K562 (cell line): ENCODE measurements around the gene GMPR. TPM values are rescaled to one million over a fixed set of nuclear protein-coding genes. Genes with fewer than 3 reads are reported as not detected.

Source experiments
- ATAC-seq: fragments of 200-7000 bp; cut with Tn5 transposase; 3 replicates; pipeline ENCODE4 v1.9.1; 2020; ENCODE audit warnings: moderate library complexity
- BruUV-seq: library from RNA; stranded (reverse); fragments of 400-500 nt; replicated peaks from 2 replicates; lab custom pipeline; 2021; lab: Mats Ljungman, UMichigan
- CTCF ChIA-PET: fragments of 300-600 bp; formaldehyde crosslinking; extraction: SDS; loops from one replicate; lab custom pipeline; 2021; ENCODE audit warnings: low intra/inter-chr PET ratio; lab: Yijun Ruan, JAX
- POLR2A ChIA-PET: fragments of 300-600, 350-650 bp; sonication (Branson Sonifier 250); formaldehyde crosslinking; extraction: SDS; loops from one replicate; lab custom pipeline; 2021; ENCODE audit warnings: antibody characterized with exemption, inconsistent platforms; lab: Yijun Ruan, JAX
- DNase-seq, 4 experiments: peaks; one replicate each; pipeline versions ENCODE4 v3.0.0 to v3.0.0-alpha.2; 2011 to 2018; ENCODE audit warnings: low spot score in 3 of 4, mixed read lengths in 3 of 4; ENCODE audit errors: extremely low read depth in 1 of 4
- FAIRE-seq: peaks from 2 replicates; lab custom pipeline; 2011; peaks lifted over from hg19 to GRCh38; lab: Jason Lieb, UNC
- H2AFZ ChIP-seq: 2 replicates; pipeline ENCODE4 v1.6.0; 2011; ENCODE audit warnings: low read depth, low read length, control low read depth, inconsistent platforms
- H3K27ac ChIP-seq: fragments of 200-600 bp; 3 replicates; pipeline ENCODE4 v1.8.0; 2011; ENCODE audit warnings: low read depth, mild to moderate bottlenecking, control low read depth, inconsistent platforms, low read length, moderate library complexity, mixed read lengths; ENCODE audit errors: extremely low read depth
- H3K27me3 ChIP-seq, 2 experiments: fragments of 300-600 bp in 1 of 2; 2 replicates in 1 of 2; 3 replicates in 1 of 2; pipeline versions ENCODE4 v1.6.0 to v1.8.0; 2011; ENCODE audit warnings: inconsistent platforms in 2 of 2, low read length in 2 of 2, mild to moderate bottlenecking in 1 of 2, mixed read lengths in 1 of 2, moderate library complexity in 1 of 2; ENCODE audit not compliant: control insufficient read depth in 2 of 2, insufficient read depth in 2 of 2
- H3K36me3 ChIP-seq: fragments of 300-600 bp; 3 replicates; pipeline ENCODE4 v1.8.0; 2011; ENCODE audit warnings: mild to moderate bottlenecking, low read length, inconsistent platforms; ENCODE audit not compliant: control insufficient read depth, insufficient read depth
- H3K4me1 ChIP-seq, 2 experiments: fragments of 200-600 bp in 1 of 2; replicated peaks in 1 of 2; 2 replicates in 1 of 2; 3 replicates in 1 of 2; pipeline versions ENCODE4 v1.5.1 to v1.8.0; 2011; ENCODE audit warnings: inconsistent platforms in 2 of 2, low read length in 2 of 2, mild to moderate bottlenecking in 1 of 2, mixed read lengths in 1 of 2, moderate library complexity in 1 of 2; ENCODE audit not compliant: control insufficient read depth in 2 of 2, insufficient read depth in 2 of 2
- H3K4me2 ChIP-seq: 2 replicates; pipeline ENCODE4 v1.6.1; 2011; ENCODE audit warnings: low read length, control low read depth, inconsistent platforms, mixed read lengths; ENCODE audit not compliant: insufficient read depth
- H3K4me3 ChIP-seq: fragments of 200-600 bp; sonication (generic), shearing (Covaris generic); 2 replicates; pipeline ENCODE4 v1.5.1; 2016; ENCODE audit warnings: control low read depth, inconsistent platforms
- H3K79me2 ChIP-seq: fragments of 200-600 bp; 3 replicates; pipeline ENCODE4 v1.8.0; 2011; ENCODE audit warnings: low read length, inconsistent platforms; ENCODE audit not compliant: control insufficient read depth, insufficient read depth
- H3K9ac ChIP-seq, 2 experiments: 2 replicates each; pipeline versions ENCODE4 v1.6.0 to v1.6.1; 2011; ENCODE audit warnings: low read depth in 2 of 2, low read length in 2 of 2, control low read depth in 1 of 2, inconsistent platforms in 1 of 2, mild to moderate bottlenecking in 1 of 2, mixed read lengths in 1 of 2; ENCODE audit not compliant: insufficient read depth in 1 of 2
- H3K9me1 ChIP-seq: one replicate; pipeline ENCODE4 v1.6.0; 2011; ENCODE audit warnings: inconsistent platforms, mild to moderate bottlenecking, low read length, moderate library complexity; ENCODE audit not compliant: control insufficient read depth, insufficient read depth
- H3K9me3 ChIP-seq: replicated peaks from 2 replicates; pipeline ENCODE4 v1.5.1; 2011; ENCODE audit warnings: low read depth, low read length, inconsistent platforms; ENCODE audit not compliant: control insufficient read depth, insufficient read depth
- H4K20me1 ChIP-seq: replicated peaks from 2 replicates; pipeline ENCODE4 v1.6.1; 2011; ENCODE audit warnings: low read length, inconsistent platforms, mixed read lengths; ENCODE audit not compliant: control insufficient read depth, insufficient read depth
- WGBS: fragments of 100-300 bp; shearing (Covaris generic); methylation state at CpG from one replicate; pipeline ENCODE4 v1.1.6; 2016; ENCODE audit warnings: low coverage, mixed read lengths; ENCODE audit not compliant: insufficient coverage; ENCODE audit errors: missing lambda C conversion rate; 5-methylcytosine and 5-hydroxymethylcytosine counted together
- in situ Hi-C: fragments of 300-500 bp; cut with MboI; formaldehyde crosslinking; loops from 4 replicates; pipeline ENCODE4 v1.15.0; 2018; ENCODE audit warnings: inconsistent platforms, mixed read lengths
- intact Hi-C: fragments of 100-400 bp; cut with micrococcal nuclease; formaldehyde crosslinking; loops from 2 replicates; pipeline ENCODE4 v1.14.2; 2022
- polyA plus RNA-seq, 8 experiments: library from polyadenylated mRNA; depleted of rRNA in 4 of 8; stranded (reverse) in 5 of 8; unstranded in 3 of 8; fragments of >200 nt; fragmentation: Nextera tagmentation in 2 of 8; fragmentation: Illumina TruSeq in 1 of 8; extraction: Ambion mirVana in 2 of 8; extraction: Trizol in 1 of 8; gene quantifications; 2 replicates each; pipeline versions ENCODE4 v1.2.1 to v1.2.3, GENCODE V29; 2011 to 2014; ENCODE audit warnings: inconsistent platforms in 1 of 8, missing spikeins in 1 of 8
- total RNA-seq, 7 experiments: library from RNA; depleted of rRNA in 6 of 7; stranded (reverse); fragments of >200 nt in 6 of 7; fragmentation: Illumina TruSeq in 2 of 7; extraction: Trizol in 2 of 7; gene quantifications; 2 replicates each; pipeline versions ENCODE4 v1.2.1 to v1.2.3, GENCODE V29; 2011 to 2021; ENCODE audit warnings: low replicate concordance in 1 of 7
- TF ChIP-seq, protein P1 (sequence below), 3 experiments: IDR thresholded peaks in 2 of 3; conservative IDR thresholded peaks in 1 of 3; 2 replicates each; pipeline ENCODE4 v1.5.1; 2011 to 2012; ENCODE audit warnings: low read length in 3 of 3, mild to moderate bottlenecking in 3 of 3, control low read depth in 2 of 3, improper control_type of control experiment in 1 of 3, inconsistent platforms in 1 of 3, low read depth in 1 of 3, mixed read lengths in 1 of 3, moderate library complexity in 1 of 3; ENCODE audit not compliant: insufficient read depth in 2 of 3
- TF ChIP-seq, protein P2 (sequence below): fragments of 450-650 bp; IDR thresholded peaks from 2 replicates; pipeline ENCODE4 v1.6.1; 2017; ENCODE audit warnings: antibody characterized with exemption, mild to moderate bottlenecking

Gene GMPR
- total and polyA plus RNA-seq, 9 of the 15 experiments (the other 6 are each of a cell fraction or from before 2014, with no cell fraction given) = 34.6 to 83.7 (median 49.8) TPM

DNA sequence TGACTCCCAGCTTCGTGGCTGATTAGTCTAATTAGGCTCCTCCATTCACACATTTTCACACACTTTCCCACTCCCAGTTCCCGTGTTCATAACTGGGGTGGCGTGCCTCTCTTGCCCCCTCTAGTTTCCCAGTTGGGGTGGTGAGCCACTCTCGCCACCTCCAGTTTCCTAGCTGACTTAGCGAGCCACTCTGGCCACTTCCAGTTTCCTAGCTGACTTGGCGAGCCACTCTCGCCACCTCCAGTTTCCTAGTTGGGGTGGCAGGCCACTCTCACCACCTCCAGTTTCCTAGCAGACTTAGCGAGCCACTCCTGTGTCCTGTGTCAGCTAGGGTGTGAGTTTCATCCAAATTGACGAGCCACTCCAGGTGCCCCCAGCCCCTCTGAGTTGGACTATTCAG lies 7.4 kb upstream of the GMPR start:
- POLR2A ChIA-PET = interaction anchor here (0.6 to 3.0 kb wide), 8 partner anchors 8 to 100 kb away, joined by 3 to 32 read pairs (median 5); partner anchors contain the start of gene GMPR
- H3K36me3 ChIP-seq = no peaks in the 10 kb centered on the region
- FAIRE-seq = no peak
- peak overlapping the region; percentile 80 for H2AFZ ChIP-seq
- peak overlapping the region in 1 of 2 experiments; percentile 15; a peak in 1 of 4 replicates for H3K9ac ChIP-seq
- H3K4me3 ChIP-seq = no peak overlapping the region
- peaks cover 24 to 48% of the 10 kb centered on the region in 2 experiments for H3K4me1 ChIP-seq
- intact Hi-C loops = no loop called here
- peaks cover 1% of the 10 kb centered on the region for H3K9me3 ChIP-seq
- in situ Hi-C loops = no loop called here
- no TSS peak for BruUV-seq
- no peaks in the 10 kb centered on the region for H3K9me1 ChIP-seq
- H3K27me3 ChIP-seq = no peaks in the 10 kb centered on the region
- H3K27ac ChIP-seq = no peak overlapping the region
- no peak overlapping the region for H3K4me2 ChIP-seq
- no peaks in the 10 kb centered on the region for H4K20me1 ChIP-seq
- no peak for ATAC-seq
- WGBS = 81% methylated on average over 9 of the region's 9 CpGs
- no peaks in the 10 kb centered on the region for H3K79me2 ChIP-seq
- CTCF ChIA-PET = no interaction called here
- DNase-seq = no peak
- TF ChIP-seq, protein P1, sequence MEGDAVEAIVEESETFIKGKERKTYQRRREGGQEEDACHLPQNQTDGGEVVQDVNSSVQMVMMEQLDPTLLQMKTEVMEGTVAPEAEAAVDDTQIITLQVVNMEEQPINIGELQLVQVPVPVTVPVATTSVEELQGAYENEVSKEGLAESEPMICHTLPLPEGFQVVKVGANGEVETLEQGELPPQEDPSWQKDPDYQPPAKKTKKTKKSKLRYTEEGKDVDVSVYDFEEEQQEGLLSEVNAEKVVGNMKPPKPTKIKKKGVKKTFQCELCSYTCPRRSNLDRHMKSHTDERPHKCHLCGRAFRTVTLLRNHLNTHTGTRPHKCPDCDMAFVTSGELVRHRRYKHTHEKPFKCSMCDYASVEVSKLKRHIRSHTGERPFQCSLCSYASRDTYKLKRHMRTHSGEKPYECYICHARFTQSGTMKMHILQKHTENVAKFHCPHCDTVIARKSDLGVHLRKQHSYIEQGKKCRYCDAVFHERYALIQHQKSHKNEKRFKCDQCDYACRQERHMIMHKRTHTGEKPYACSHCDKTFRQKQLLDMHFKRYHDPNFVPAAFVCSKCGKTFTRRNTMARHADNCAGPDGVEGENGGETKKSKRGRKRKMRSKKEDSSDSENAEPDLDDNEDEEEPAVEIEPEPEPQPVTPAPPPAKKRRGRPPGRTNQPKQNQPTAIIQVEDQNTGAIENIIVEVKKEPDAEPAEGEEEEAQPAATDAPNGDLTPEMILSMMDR (IDR thresholded peaks at IDR 0.05 in 2 of 3, conservative IDR thresholded peaks at IDR 0.05 in 1 of 3; ENCODE audit: insufficient read depth in 2 of 3, low read depth in 1 of 3, low read length in 3 of 3) = 0 out of 6 replicates have a peak, but pooled peaks of 2 of the 3 experiments have one; percentile 11 to 14
- TF ChIP-seq, protein P2, sequence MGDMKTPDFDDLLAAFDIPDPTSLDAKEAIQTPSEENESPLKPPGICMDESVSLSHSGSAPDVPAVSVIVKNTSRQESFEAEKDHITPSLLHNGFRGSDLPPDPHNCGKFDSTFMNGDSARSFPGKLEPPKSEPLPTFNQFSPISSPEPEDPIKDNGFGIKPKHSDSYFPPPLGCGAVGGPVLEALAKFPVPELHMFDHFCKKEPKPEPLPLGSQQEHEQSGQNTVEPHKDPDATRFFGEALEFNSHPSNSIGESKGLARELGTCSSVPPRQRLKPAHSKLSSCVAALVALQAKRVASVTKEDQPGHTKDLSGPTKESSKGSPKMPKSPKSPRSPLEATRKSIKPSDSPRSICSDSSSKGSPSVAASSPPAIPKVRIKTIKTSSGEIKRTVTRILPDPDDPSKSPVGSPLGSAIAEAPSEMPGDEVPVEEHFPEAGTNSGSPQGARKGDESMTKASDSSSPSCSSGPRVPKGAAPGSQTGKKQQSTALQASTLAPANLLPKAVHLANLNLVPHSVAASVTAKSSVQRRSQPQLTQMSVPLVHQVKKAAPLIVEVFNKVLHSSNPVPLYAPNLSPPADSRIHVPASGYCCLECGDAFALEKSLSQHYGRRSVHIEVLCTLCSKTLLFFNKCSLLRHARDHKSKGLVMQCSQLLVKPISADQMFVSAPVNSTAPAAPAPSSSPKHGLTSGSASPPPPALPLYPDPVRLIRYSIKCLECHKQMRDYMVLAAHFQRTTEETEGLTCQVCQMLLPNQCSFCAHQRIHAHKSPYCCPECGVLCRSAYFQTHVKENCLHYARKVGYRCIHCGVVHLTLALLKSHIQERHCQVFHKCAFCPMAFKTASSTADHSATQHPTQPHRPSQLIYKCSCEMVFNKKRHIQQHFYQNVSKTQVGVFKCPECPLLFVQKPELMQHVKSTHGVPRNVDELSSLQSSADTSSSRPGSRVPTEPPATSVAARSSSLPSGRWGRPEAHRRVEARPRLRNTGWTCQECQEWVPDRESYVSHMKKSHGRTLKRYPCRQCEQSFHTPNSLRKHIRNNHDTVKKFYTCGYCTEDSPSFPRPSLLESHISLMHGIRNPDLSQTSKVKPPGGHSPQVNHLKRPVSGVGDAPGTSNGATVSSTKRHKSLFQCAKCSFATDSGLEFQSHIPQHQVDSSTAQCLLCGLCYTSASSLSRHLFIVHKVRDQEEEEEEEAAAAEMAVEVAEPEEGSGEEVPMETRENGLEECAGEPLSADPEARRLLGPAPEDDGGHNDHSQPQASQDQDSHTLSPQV = no peak
